Measurements from ENCODE around the gene YPEL4. TPM values are rescaled to one million over a fixed set of nuclear protein-coding genes. Genes with fewer than 3 reads are reported as not detected.
"Not testable (repeated sequence)": the region's sequence is repeated elsewhere in the genome, so short reads cannot be mapped to it uniquely, and the experiment has no call there.

YPEL4 gene
- total RNA-seq, 2 donors from 2014 or later, result 1.2 to 1.8 TPM

- ATAC-seq (no peak), DNase-seq (no peak)
- Mint-ChIP-seq H3K4me1 (peaks cover 30% of the 10 kb centered on the region), H3K4me3 (no peak overlapping the region), H3K27me3 (no peaks in the 10 kb centered on the region), H3K36me3 (ENCODE audit: low read depth) (peaks cover 2% of the 10 kb centered on the region), H3K27ac (no peak overlapping the region)
- H3K9me3 ChIP-seq (ENCODE audit: control insufficient read depth, low read length, poor library complexity, severe bottlenecking), result no peaks in the 10 kb centered on the region
These were observed 13.2 kb upstream of the YPEL4 start for GRCh38 chr11:57662893-57663292.

GRCh38 chr11:57659669-57660068, 10.0 kb upstream of the YPEL4 start:
- no peak for DNase-seq
- no peak overlapping the region for H3K27ac Mint-ChIP-seq
- H3K4me1 Mint-ChIP-seq, result peaks cover 20% of the 10 kb centered on the region
- peaks cover 2% of the 10 kb centered on the region for H3K36me3 Mint-ChIP-seq (ENCODE audit: low read depth)
- H3K9me3 ChIP-seq (ENCODE audit: control insufficient read depth, low read length, poor library complexity, severe bottlenecking), result no peaks in the 10 kb centered on the region
- H3K27me3 Mint-ChIP-seq, result no peaks in the 10 kb centered on the region
- ATAC-seq, result no peak
- no peak overlapping the region for H3K4me3 Mint-ChIP-seq

GRCh38 chr11:57658023-57658361, 8.3 kb upstream of the YPEL4 start:
- ATAC-seq (peak; percentile 17), DNase-seq (no peak)
- H3K27me3 Mint-ChIP-seq, result no peaks in the 10 kb centered on the region
- no peaks in the 10 kb centered on the region for H3K9me3 ChIP-seq (ENCODE audit: control insufficient read depth, low read length, poor library complexity, severe bottlenecking)
- H3K36me3 Mint-ChIP-seq (ENCODE audit: low read depth), result peaks cover 2% of the 10 kb centered on the region
- peak overlapping the region; percentile 98 for H3K4me3 Mint-ChIP-seq
- H3K4me1 Mint-ChIP-seq, result peaks cover 20% of the 10 kb centered on the region
- peak overlapping the region; percentile 95 for H3K27ac Mint-ChIP-seq

- no peaks in the 10 kb centered on the region for H3K9me3 ChIP-seq (ENCODE audit: control insufficient read depth, low read length, poor library complexity, severe bottlenecking)
- H3K36me3 Mint-ChIP-seq (ENCODE audit: low read depth), result peaks cover 2% of the 10 kb centered on the region
- H3K27me3 Mint-ChIP-seq, result no peaks in the 10 kb centered on the region
- peaks cover 20% of the 10 kb centered on the region for H3K4me1 Mint-ChIP-seq
- ATAC-seq (peak; percentile 98), DNase-seq (peak; percentile 95 to 97 (median 97))
- peak within 1 kb of the TSS; percentile 95 for H3K27ac Mint-ChIP-seq
- H3K4me3 Mint-ChIP-seq, result peak within 1 kb of the TSS; percentile 98
These were observed 7.7 kb upstream of the YPEL4 start, which contains the start of gene CLP1 for GRCh38 chr11:57657194-57658022. TSS of gene CLP1 (plus strand) at chr11:57657762. CDS start at chr11:57659477, 1,715 bp downstream.

GRCh38 chr11:57656885-57657193, 7.1 kb upstream of the YPEL4 start:
- ATAC-seq (no peak), DNase-seq (no peak)
- no peaks in the 10 kb centered on the region for H3K27me3 Mint-ChIP-seq
- H3K27ac Mint-ChIP-seq, result peak overlapping the region; percentile 95
- no peak overlapping the region for H3K4me3 Mint-ChIP-seq
- H3K9me3 ChIP-seq (ENCODE audit: control insufficient read depth, low read length, poor library complexity, severe bottlenecking), result no peaks in the 10 kb centered on the region
- H3K36me3 Mint-ChIP-seq (ENCODE audit: low read depth), result peaks cover 2% of the 10 kb centered on the region
- H3K4me1 Mint-ChIP-seq, result peaks cover 18% of the 10 kb centered on the region

GRCh38 chr11:57653163-57653562, 3.5 kb upstream of the YPEL4 start:
- H3K27me3 Mint-ChIP-seq, result peaks cover 12% of the 10 kb centered on the region
- no peak overlapping the region for H3K4me3 Mint-ChIP-seq
- peak overlapping the region; percentile 86 for H3K27ac Mint-ChIP-seq
- DNase-seq, result no peak
- ATAC-seq, result no peak
- no peaks in the 10 kb centered on the region for H3K9me3 ChIP-seq (ENCODE audit: control insufficient read depth, low read length, poor library complexity, severe bottlenecking)
- peaks cover 26% of the 10 kb centered on the region for H3K4me1 Mint-ChIP-seq
- H3K36me3 Mint-ChIP-seq (ENCODE audit: low read depth), result peaks cover 3% of the 10 kb centered on the region

- H3K27me3 Mint-ChIP-seq, result peaks cover 17% of the 10 kb centered on the region
- H3K27ac Mint-ChIP-seq, result peak overlapping the region; percentile 86
- no peaks in the 10 kb centered on the region for H3K9me3 ChIP-seq (ENCODE audit: control insufficient read depth, low read length, poor library complexity, severe bottlenecking)
- DNase-seq (no peak), ATAC-seq (no peak)
- peak overlapping the region; percentile 45 for H3K4me3 Mint-ChIP-seq
- peaks cover 28% of the 10 kb centered on the region for H3K4me1 Mint-ChIP-seq
- H3K36me3 Mint-ChIP-seq (ENCODE audit: low read depth), result peaks cover 2% of the 10 kb centered on the region
These were observed 3.0 kb upstream of the YPEL4 start for GRCh38 chr11:57652662-57653061.

GRCh38 chr11:57652230-57652629, 2.5 kb upstream of the YPEL4 start:
- not testable (repeated sequence) for H3K9me3 ChIP-seq (ENCODE audit: control insufficient read depth, low read length, poor library complexity, severe bottlenecking); DNase-seq; H3K36me3 Mint-ChIP-seq (ENCODE audit: low read depth)
- H3K27me3 Mint-ChIP-seq, result peaks cover 21% of the 10 kb centered on the region
- peak overlapping the region; percentile 86 for H3K27ac Mint-ChIP-seq
- ATAC-seq, result peak; percentile 25
- peaks cover 27% of the 10 kb centered on the region for H3K4me1 Mint-ChIP-seq
- H3K4me3 Mint-ChIP-seq, result peak overlapping the region; percentile 45

GRCh38 chr11:57651408-57651807, 1.7 kb upstream of the YPEL4 start:
- peaks cover 30% of the 10 kb centered on the region for H3K4me1 Mint-ChIP-seq
- H3K4me3 Mint-ChIP-seq, result no peak overlapping the region

GRCh38 chr11:57650739-57651090, 1.0 kb upstream of the YPEL4 start:
- peaks cover 30% of the 10 kb centered on the region for H3K4me1 Mint-ChIP-seq
- no peaks in the 10 kb centered on the region for H3K9me3 ChIP-seq (ENCODE audit: control insufficient read depth, low read length, poor library complexity, severe bottlenecking)
- DNase-seq, result no peak
- ATAC-seq, result no peak
- H3K27me3 Mint-ChIP-seq, result peaks cover 36% of the 10 kb centered on the region
- H3K4me3 Mint-ChIP-seq, result no peak overlapping the region
- H3K27ac Mint-ChIP-seq, result peak overlapping the region; percentile 88
- H3K36me3 Mint-ChIP-seq (ENCODE audit: low read depth), result peaks cover 4% of the 10 kb centered on the region

More at GRCh38 chr11:57651408-57651807, 1.7 kb upstream of the YPEL4 start:
- DNase-seq (no peak), ATAC-seq (no peak)
- H3K36me3 Mint-ChIP-seq (ENCODE audit: low read depth), result peaks cover 4% of the 10 kb centered on the region
- H3K27me3 Mint-ChIP-seq, result peaks cover 30% of the 10 kb centered on the region
- no peaks in the 10 kb centered on the region for H3K9me3 ChIP-seq (ENCODE audit: control insufficient read depth, low read length, poor library complexity, severe bottlenecking)
- peak overlapping the region; percentile 88 for H3K27ac Mint-ChIP-seq

- peak overlapping the region; percentile 88 for H3K4me3 Mint-ChIP-seq
- peak overlapping the region; percentile 88 for H3K27ac Mint-ChIP-seq
- H3K9me3 ChIP-seq (ENCODE audit: control insufficient read depth, low read length, poor library complexity, severe bottlenecking), result no peaks in the 10 kb centered on the region
- H3K4me1 Mint-ChIP-seq, result peaks cover 28% of the 10 kb centered on the region
- peaks cover 52% of the 10 kb centered on the region for H3K27me3 Mint-ChIP-seq
- DNase-seq, result no peak
- ATAC-seq, result peak; percentile 1
- peaks cover 4% of the 10 kb centered on the region for H3K36me3 Mint-ChIP-seq (ENCODE audit: low read depth)
These were observed 644 bp downstream of the YPEL4 start for GRCh38 chr11:57648801-57649735.

GRCh38 chr11:57647960-57648800, 1.5 kb downstream of the YPEL4 start:
- ATAC-seq, result no peak
- Mint-ChIP-seq H3K27me3 (peaks cover 61% of the 10 kb centered on the region), H3K27ac (peak overlapping the region; percentile 88), H3K4me1 (peaks cover 28% of the 10 kb centered on the region), H3K36me3 (ENCODE audit: low read depth) (peaks cover 4% of the 10 kb centered on the region), H3K4me3 (peak overlapping the region; percentile 88)
- no peak for DNase-seq
- no peaks in the 10 kb centered on the region for H3K9me3 ChIP-seq (ENCODE audit: control insufficient read depth, low read length, poor library complexity, severe bottlenecking)

GRCh38 chr11:57647372-57647771, 2.3 kb downstream of the YPEL4 start:
- no peak for DNase-seq
- Mint-ChIP-seq H3K27ac (peak overlapping the region; percentile 88), H3K27me3 (peaks cover 66% of the 10 kb centered on the region), H3K36me3 (ENCODE audit: low read depth) (peaks cover 4% of the 10 kb centered on the region), H3K4me3 (peak overlapping the region; percentile 31), H3K4me1 (peaks cover 28% of the 10 kb centered on the region)
- ATAC-seq, result no peak
- H3K9me3 ChIP-seq (ENCODE audit: control insufficient read depth, low read length, poor library complexity, severe bottlenecking), result no peaks in the 10 kb centered on the region

Data from T-helper 17 cell (primary cell).